Ovary (tissue), 9 donors: ENCODE data around the gene SLC28A2. TPM values are rescaled to one million over a fixed set of nuclear protein-coding genes. Genes with fewer than 3 reads are reported as not detected.
"Not testable (repeated sequence)": the region's sequence is repeated elsewhere in the genome, so short reads cannot be mapped to it uniquely, and the experiment has no call there.

Experiments used
- DNase-seq, 5 donors: peaks; one replicate each; pipeline ENCODE4 v3.0.0-alpha.2; 2019 to 2020
- H3K27ac ChIP-seq, 2 donors: fragments of 200-600 bp; one replicate each; pipeline versions ENCODE4 v1.5.1 to v1.8.0; 2019 to 2022
- H3K27me3 ChIP-seq: fragments of 200-600 bp; one replicate; pipeline ENCODE4 v1.8.0; 2022
- H3K36me3 ChIP-seq: fragments of 200-600 bp; sonication (generic); one replicate; pipeline ENCODE4 v1.5.1; 2019
- H3K4me1 ChIP-seq: one replicate; pipeline ENCODE4 v1.8.1; 2013; ENCODE audit warnings: mild to moderate bottlenecking, moderate library complexity; ENCODE audit not compliant: insufficient read depth
- H3K4me3 ChIP-seq: fragments of 200-600 bp; sonication (generic); one replicate; pipeline ENCODE4 v1.5.1; 2017
- H3K9me3 ChIP-seq, 2 donors: fragments of 200-600 bp in 1 of 2; sonication (generic) in 1 of 2; one replicate each; pipeline versions ENCODE4 v1.5.1 to v1.8.1; 2013 to 2019; ENCODE audit warnings: mild to moderate bottlenecking in 1 of 2, moderate library complexity in 1 of 2
- EP300 ChIP-seq: sonication (generic); formaldehyde crosslinking; IDR thresholded peaks from one replicate; pipeline ENCODE4 v1.6.1; 2017; ENCODE audit warnings: antibody characterized with exemption
- POLR2A ChIP-seq: fragments of 450-650 bp; IDR thresholded peaks from one replicate; pipeline ENCODE4 v1.6.1; 2017; ENCODE audit warnings: antibody characterized with exemption, mild to moderate bottlenecking, moderate library complexity
- WGBS, 3 donors: extraction: QIAGEN DNeasy Blood & Tissue Kit in 1 of 3; methylation state at CpG; one replicate each; pipeline versions ENCODE4 v1.1.5 to v1.1.7; 2013 to 2017; 5-methylcytosine and 5-hydroxymethylcytosine counted together
- intact Hi-C, 4 donors: fragments of 100-400 bp; cut with DNase I; formaldehyde crosslinking; loops; one replicate each; pipeline versions ENCODE4 v1.11.0 to v1.15.1; 2022 to 2023
- polyA plus RNA-seq, 2 donors: library from polyadenylated mRNA; stranded (reverse); fragments of 200-250 nt in 1 of 2; fragments of 350-450 nt in 1 of 2; fragmentation: Illumina TruSeq in 1 of 2; extraction: RNeasy Lipid Tissue Mini Kit (QIAGEN cat#74804) in 1 of 2; gene quantifications; one replicate each; pipeline ENCODE4 v1.2.3, GENCODE V29; 2013 to 2014
- total RNA-seq, 7 donors: library from RNA; depleted of rRNA in 2 of 7; stranded (reverse); fragments of >200 nt in 2 of 7; fragmentation: NEBNext Ultra II Directional in 3 of 7; extraction: Animal tissue kit (Norgen Biotek cat#: 25700) in 3 of 7; gene quantifications; one replicate each; pipeline versions ENCODE4 v1.1.0 to v1.2.4, GENCODE V29; 2016 to 2023
- TF ChIP-seq, protein P1 (sequence below), 3 donors: fragments of 450-650 bp in 2 of 3; fragments of 200-600 bp in 1 of 3; IDR thresholded peaks; one replicate each; pipeline versions ENCODE4 v1.5.1 to v1.8.0; 2016 to 2022; ENCODE audit warnings: antibody characterized with exemption in 3 of 3, mild to moderate bottlenecking in 1 of 3
- donor health status: DM: no; HTN: no; CAD: no; lungs with moderate emphysema.
- donor health status: DM: no; HTN: no; CAD: no.
- donor health status: Bipolar disorder and iron deficiency.
- donor health status: DM: yes; HTN: yes; CAD: no.
- donor health status: DM: no; HTN: no; CAD: no.
- donor health status: DM: yes; HTN: yes; CAD: no.

The SLC28A2 gene
- total and polyA plus RNA-seq, 9 donors: 0.06 to 0.31 (median 0.15) TPM; not detected in 5

DNA sequence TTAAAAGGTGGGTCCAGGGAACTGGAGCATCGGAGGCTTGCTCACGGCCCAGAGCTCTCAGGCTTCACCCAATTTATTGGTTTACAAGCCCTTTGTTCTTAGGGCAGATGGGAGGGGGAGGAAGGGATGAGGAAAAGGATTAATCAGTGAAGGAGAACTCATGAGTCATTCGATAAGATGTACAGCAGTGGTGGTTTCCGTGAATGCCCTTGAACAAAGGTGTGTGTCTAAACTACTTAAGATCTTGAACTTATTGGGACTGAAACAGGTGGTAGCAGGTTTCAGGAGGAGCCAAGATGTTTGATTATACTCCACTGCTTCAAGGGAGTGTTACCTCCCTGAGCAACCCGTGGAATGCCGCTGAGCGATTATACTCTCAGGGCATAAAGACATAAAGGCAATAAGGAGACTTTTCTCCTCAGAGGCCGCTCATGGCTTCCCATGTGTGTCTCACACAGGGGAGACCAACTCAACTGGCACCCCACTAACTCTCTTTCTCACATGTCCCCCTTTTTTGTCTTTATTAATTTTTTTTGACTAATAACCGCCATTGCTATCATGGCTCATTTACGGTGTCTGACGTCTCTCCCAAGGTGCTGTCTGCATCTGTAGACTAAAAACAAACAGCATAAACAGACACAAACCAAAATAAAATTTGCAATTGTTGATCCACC is 17.3 kb upstream of the SLC28A2 start:
- no peaks in the 10 kb centered on the region for H3K36me3 ChIP-seq
- no peaks in the 10 kb centered on the region for H3K9me3 ChIP-seq
- no peak overlapping the region for H3K27ac ChIP-seq
- H3K27me3 ChIP-seq: no peaks in the 10 kb centered on the region
- TF ChIP-seq, protein P1, sequence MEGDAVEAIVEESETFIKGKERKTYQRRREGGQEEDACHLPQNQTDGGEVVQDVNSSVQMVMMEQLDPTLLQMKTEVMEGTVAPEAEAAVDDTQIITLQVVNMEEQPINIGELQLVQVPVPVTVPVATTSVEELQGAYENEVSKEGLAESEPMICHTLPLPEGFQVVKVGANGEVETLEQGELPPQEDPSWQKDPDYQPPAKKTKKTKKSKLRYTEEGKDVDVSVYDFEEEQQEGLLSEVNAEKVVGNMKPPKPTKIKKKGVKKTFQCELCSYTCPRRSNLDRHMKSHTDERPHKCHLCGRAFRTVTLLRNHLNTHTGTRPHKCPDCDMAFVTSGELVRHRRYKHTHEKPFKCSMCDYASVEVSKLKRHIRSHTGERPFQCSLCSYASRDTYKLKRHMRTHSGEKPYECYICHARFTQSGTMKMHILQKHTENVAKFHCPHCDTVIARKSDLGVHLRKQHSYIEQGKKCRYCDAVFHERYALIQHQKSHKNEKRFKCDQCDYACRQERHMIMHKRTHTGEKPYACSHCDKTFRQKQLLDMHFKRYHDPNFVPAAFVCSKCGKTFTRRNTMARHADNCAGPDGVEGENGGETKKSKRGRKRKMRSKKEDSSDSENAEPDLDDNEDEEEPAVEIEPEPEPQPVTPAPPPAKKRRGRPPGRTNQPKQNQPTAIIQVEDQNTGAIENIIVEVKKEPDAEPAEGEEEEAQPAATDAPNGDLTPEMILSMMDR (IDR thresholded peaks at IDR 0.05): no peak
- TF ChIP-seq EP300 (no peak), POLR2A (no peak)
- H3K4me3 ChIP-seq: no peak overlapping the region
- intact Hi-C loops: no loop called here
- no peaks in the 10 kb centered on the region for H3K4me1 ChIP-seq
- WGBS, 3 donors: 71 to 84% (median 75%) methylated on average over 11 of the region's 11 CpGs
- DNase-seq: no peak

DNA sequence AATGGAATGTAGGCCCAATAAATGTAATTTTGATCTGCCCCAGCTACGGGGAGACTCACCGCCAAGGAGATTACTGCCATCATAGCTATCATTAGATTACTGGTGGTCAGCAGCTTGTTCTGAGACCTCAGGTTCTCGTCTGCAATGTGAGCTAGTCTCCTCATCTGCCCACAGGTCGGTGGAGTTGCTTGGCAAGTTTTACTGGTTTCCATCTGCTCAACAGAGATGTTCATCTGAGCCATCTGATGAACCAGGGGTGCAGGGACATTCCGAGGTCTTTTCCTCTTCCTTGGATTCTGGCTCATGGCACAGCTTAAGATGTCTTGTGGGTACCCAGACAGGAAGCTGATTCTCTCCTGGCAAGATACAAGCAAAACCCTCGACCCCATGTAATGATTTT is 15.2 kb upstream of the SLC28A2 start:
- H3K27me3 ChIP-seq, H3K4me1 ChIP-seq, H3K36me3 ChIP-seq, H3K4me3 ChIP-seq, DNase-seq, H3K27ac ChIP-seq, intact Hi-C loops, H3K9me3 ChIP-seq: not testable (repeated sequence)
- WGBS, 3 donors: 53 to 64% (median 56%) methylated on average over 6 of the region's 6 CpGs

DNA sequence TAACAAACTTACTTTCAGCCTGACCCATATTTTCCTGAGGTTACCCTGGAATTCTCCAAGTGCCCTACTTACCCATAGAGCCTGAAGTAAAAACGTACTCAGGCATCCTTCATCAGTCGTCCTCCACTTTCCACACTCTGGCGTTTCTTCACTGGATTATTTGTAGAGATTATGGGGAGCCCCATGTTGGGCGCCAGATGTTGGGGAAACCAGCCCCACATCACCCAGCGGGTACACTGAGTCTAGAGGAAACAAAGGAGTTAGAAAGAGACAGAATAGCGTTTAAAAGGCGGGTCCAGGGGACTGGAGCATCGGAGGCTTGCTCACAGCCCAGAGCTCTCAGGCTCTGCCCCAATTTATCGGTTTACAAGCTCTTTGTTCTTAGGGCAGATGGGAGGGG is 9.7 kb upstream of the SLC28A2 start:
- WGBS, 3 donors: 66 to 80% (median 72%) methylated on average over 9 of the region's 9 CpGs

DNA sequence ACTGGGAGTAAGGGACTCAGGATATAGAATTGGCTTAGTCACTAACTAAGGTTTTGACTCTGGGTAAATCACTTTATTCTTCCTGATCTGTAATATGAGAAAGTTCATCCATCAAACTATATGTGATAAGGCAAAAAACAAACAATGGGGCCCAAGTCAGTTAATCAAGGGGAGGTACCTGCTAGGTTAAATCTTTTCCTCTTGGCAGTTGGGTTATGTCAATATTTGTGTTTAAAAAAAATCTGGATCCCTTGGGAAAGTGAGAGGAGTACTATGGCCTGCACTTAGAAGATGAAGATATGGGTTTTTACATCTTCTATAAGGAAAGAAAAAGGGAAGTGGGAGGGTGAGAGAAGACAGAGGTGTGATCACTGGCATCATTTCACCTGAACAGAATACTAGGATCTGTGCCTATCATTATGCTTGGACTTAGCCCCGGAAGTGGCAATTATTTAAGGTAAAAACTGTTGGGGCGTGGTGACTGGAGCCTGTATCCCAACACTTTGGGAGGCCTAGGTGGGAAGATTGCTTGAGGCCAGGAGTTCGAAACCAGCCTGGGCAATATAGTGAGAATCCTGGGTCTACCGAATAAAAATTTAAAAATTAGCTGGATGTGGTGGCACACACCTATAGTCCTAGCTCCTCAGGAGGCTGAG is 2.8 kb upstream of the SLC28A2 start:
- Histone ChIP-seq H3K9me3 (peaks cover 0 to 3% of the 10 kb centered on the region in 2 donors), H3K27me3 (no peaks in the 10 kb centered on the region), H3K4me3 (no peak overlapping the region), H3K4me1 (no peaks in the 10 kb centered on the region), H3K36me3 (no peaks in the 10 kb centered on the region), H3K27ac (no peak overlapping the region)
- TF ChIP-seq EP300 (no peak), POLR2A (no peak)
- TF ChIP-seq, protein P1 (IDR thresholded peaks at IDR 0.05): no peak
- DNase-seq: no peak
- intact Hi-C loops: no loop called here
- WGBS, 3 donors: 87 to 94% (median 94%) methylated on average over 4 of the region's 4 CpGs

More for the DNA sequence above, 9.7 kb upstream of the SLC28A2 start:
- no peak overlapping the region for H3K4me3 ChIP-seq
- H3K4me1 ChIP-seq: no peaks in the 10 kb centered on the region
- intact Hi-C loops: no loop called here
- no peaks in the 10 kb centered on the region for H3K36me3 ChIP-seq
- DNase-seq: no peak
- no peaks in the 10 kb centered on the region for H3K27me3 ChIP-seq
- H3K9me3 ChIP-seq: peaks cover 0 to 6% of the 10 kb centered on the region in 2 donors
- H3K27ac ChIP-seq: no peak overlapping the region
- TF ChIP-seq POLR2A: no peak
- TF ChIP-seq EP300: no peak
- TF ChIP-seq, protein P1 (IDR thresholded peaks at IDR 0.05): no peak

DNA sequence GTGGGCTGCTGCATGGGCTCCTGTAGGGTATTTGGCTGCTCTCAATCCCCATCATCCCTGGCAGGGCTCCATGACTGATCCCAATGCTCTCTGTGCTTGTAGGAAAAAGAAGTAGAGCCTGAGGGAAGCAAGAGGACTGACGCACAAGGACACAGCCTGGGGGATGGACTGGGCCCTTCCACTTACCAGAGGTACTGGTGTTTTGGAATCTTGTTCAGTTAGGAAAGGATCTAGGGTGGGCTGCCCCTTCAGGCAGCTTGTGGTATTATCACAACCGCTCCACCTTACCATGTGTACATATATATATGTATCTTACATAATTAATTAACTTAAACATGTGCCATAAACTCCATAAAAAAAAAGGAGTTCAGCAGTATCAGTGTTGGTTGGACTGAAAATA is 1.3 kb downstream of the SLC28A2 start:
- no peak for TF ChIP-seq EP300
- no peak for TF ChIP-seq POLR2A
- TF ChIP-seq, protein P1 (IDR thresholded peaks at IDR 0.05): no peak
- Histone ChIP-seq H3K36me3 (no peaks in the 10 kb centered on the region), H3K4me1 (no peaks in the 10 kb centered on the region), H3K4me3 (no peak overlapping the region), H3K27ac (no peak overlapping the region), H3K9me3 (no peaks in the 10 kb centered on the region), H3K27me3 (no peaks in the 10 kb centered on the region)
- WGBS, 3 donors: 62 to 77% (median 71%) methylated on average over 2 of the region's 2 CpGs
- no peak for DNase-seq
- intact Hi-C loops: no loop called here
